Measurements from ENCODE around the gene TLL2.

The TLL2 gene

GRCh38 chr10:96452494-96453153 lies 61.1 kb downstream of the TLL2 start:
- TF ChIP-seq FOXP2 (optimal IDR thresholded peaks at IDR 0.05; ENCODE audit: borderline replicate concordance, extremely low read depth, extremely low read length, insufficient read depth) (no peak), REST (IDR thresholded peaks at IDR 0.05; ENCODE audit: insufficient read depth in 1 of 2, low read depth in 2 of 2, low read length in 2 of 2) (no peak), TAF1 (IDR thresholded peaks at IDR 0.05; ENCODE audit: borderline replicate concordance, insufficient read depth, low read length) (no peak), POLR2AphosphoS5 (IDR thresholded peaks at IDR 0.05; ENCODE audit: low read depth, low read length) (no peak), SIN3A (IDR thresholded peaks at IDR 0.05; ENCODE audit: borderline replicate concordance, insufficient read depth, low read length) (no peak)

- no peak for TF ChIP-seq FOXP2 (optimal IDR thresholded peaks at IDR 0.05; ENCODE audit: borderline replicate concordance, extremely low read depth, extremely low read length, insufficient read depth)
- no peak for TF ChIP-seq TAF1 (IDR thresholded peaks at IDR 0.05; ENCODE audit: borderline replicate concordance, insufficient read depth, low read length)
- no peak for TF ChIP-seq POLR2AphosphoS5 (IDR thresholded peaks at IDR 0.05; ENCODE audit: low read depth, low read length)
- no peak for TF ChIP-seq SIN3A (IDR thresholded peaks at IDR 0.05; ENCODE audit: borderline replicate concordance, insufficient read depth, low read length)
- TF ChIP-seq REST (IDR thresholded peaks at IDR 0.05; ENCODE audit: insufficient read depth in 1 of 2, low read depth in 2 of 2, low read length in 2 of 2) = no peak
Observed at GRCh38 chr10:96450529-96451207, 63.1 kb downstream of the TLL2 start.

- TF ChIP-seq REST (IDR thresholded peaks at IDR 0.05; ENCODE audit: insufficient read depth in 1 of 2, low read depth in 2 of 2, low read length in 2 of 2) (no peak), POLR2AphosphoS5 (IDR thresholded peaks at IDR 0.05; ENCODE audit: low read depth, low read length) (no peak), FOXP2 (optimal IDR thresholded peaks at IDR 0.05; ENCODE audit: borderline replicate concordance, extremely low read depth, extremely low read length, insufficient read depth) (no peak), TAF1 (IDR thresholded peaks at IDR 0.05; ENCODE audit: borderline replicate concordance, insufficient read depth, low read length) (no peak), SIN3A (IDR thresholded peaks at IDR 0.05; ENCODE audit: borderline replicate concordance, insufficient read depth, low read length) (no peak)
Observed at GRCh38 chr10:96448558-96448957, 65.2 kb downstream of the TLL2 start.

- TF ChIP-seq FOXP2 (optimal IDR thresholded peaks at IDR 0.05; ENCODE audit: borderline replicate concordance, extremely low read depth, extremely low read length, insufficient read depth) (peak; percentile 30), REST (IDR thresholded peaks at IDR 0.05; ENCODE audit: insufficient read depth in 1 of 2, low read depth in 2 of 2, low read length in 2 of 2) (no peak), TAF1 (IDR thresholded peaks at IDR 0.05; ENCODE audit: borderline replicate concordance, insufficient read depth, low read length) (no peak), SIN3A (IDR thresholded peaks at IDR 0.05; ENCODE audit: borderline replicate concordance, insufficient read depth, low read length) (no peak), POLR2AphosphoS5 (IDR thresholded peaks at IDR 0.05; ENCODE audit: low read depth, low read length) (no peak)
Observed at GRCh38 chr10:96448021-96448457, 65.7 kb downstream of the TLL2 start.
